Mesendoderm (in vitro differentiated cells): ENCODE data around the gene CLSTN1.
A peak's percentile ranks its signal among the peaks of the same experiment; 100 is the strongest.

Experiments used
- DNase-seq: peaks from one replicate; pipeline ENCODE4 v3.0.0; 2013
- H2AK5ac ChIP-seq: 2 replicates; pipeline ENCODE4 v1.6.1; 2013; ENCODE audit warnings: low read length, inconsistent platforms
- H2BK120ac ChIP-seq: 2 replicates; pipeline ENCODE4 v1.6.1; 2013; ENCODE audit warnings: low read depth, mild to moderate bottlenecking, low read length, moderate library complexity, mixed read lengths
- H2BK15ac ChIP-seq: replicated peaks from 2 replicates; pipeline ENCODE4 v1.6.1; 2013; ENCODE audit warnings: low read depth, mild to moderate bottlenecking, moderate library complexity
- H2BK5ac ChIP-seq: 2 replicates; pipeline ENCODE4 v1.6.1; 2013; ENCODE audit warnings: low read length, inconsistent platforms
- H3K18ac ChIP-seq: 2 replicates; pipeline ENCODE4 v1.6.1; 2013; ENCODE audit warnings: mild to moderate bottlenecking, low read length, mixed read lengths
- H3K23ac ChIP-seq: one replicate; pipeline ENCODE4 v1.6.1; 2013; ENCODE audit warnings: low read length
- H3K27ac ChIP-seq: 2 replicates; pipeline ENCODE4 v1.5.1; 2013; ENCODE audit warnings: low read depth, mild to moderate bottlenecking, inconsistent platforms, low read length, moderate library complexity
- H3K27me3 ChIP-seq: 2 replicates; pipeline ENCODE4 v1.6.1; 2013; ENCODE audit warnings: low read length, control low read depth, mild to moderate bottlenecking, inconsistent platforms; ENCODE audit not compliant: insufficient read depth, poor library complexity
- H3K36me3 ChIP-seq: 2 replicates; pipeline ENCODE4 v1.6.1; 2013; ENCODE audit warnings: low read length, inconsistent platforms; ENCODE audit not compliant: control insufficient read depth, insufficient read depth
- H3K4ac ChIP-seq: one replicate; pipeline ENCODE4 v1.6.1; 2013; ENCODE audit warnings: low read depth, mild to moderate bottlenecking, low read length, moderate library complexity
- H3K4me1 ChIP-seq: 2 replicates; pipeline ENCODE4 v1.6.1; 2013; ENCODE audit warnings: low read depth, low read length, inconsistent platforms; ENCODE audit not compliant: control insufficient read depth
- H3K4me2 ChIP-seq: 2 replicates; pipeline ENCODE4 v1.6.1; 2013; ENCODE audit warnings: low read length
- H3K4me3 ChIP-seq: 2 replicates; pipeline ENCODE4 v1.5.1; 2013; ENCODE audit warnings: mild to moderate bottlenecking, low read length
- H3K56ac ChIP-seq: one replicate; pipeline ENCODE4 v1.6.1; 2013; ENCODE audit warnings: low read length
- H3K79me1 ChIP-seq: 2 replicates; pipeline ENCODE4 v1.6.1; 2013; ENCODE audit warnings: low read length, inconsistent platforms
- H3K79me2 ChIP-seq: 2 replicates; pipeline ENCODE4 v1.6.1; 2013; ENCODE audit warnings: mild to moderate bottlenecking, low read length; ENCODE audit not compliant: control insufficient read depth, insufficient read depth
- H3K9ac ChIP-seq: 2 replicates; pipeline ENCODE4 v1.6.1; 2013; ENCODE audit warnings: low read length, inconsistent platforms
- H4K5ac ChIP-seq: one replicate; pipeline ENCODE4 v1.6.1; 2013; ENCODE audit warnings: low read length
- H4K8ac ChIP-seq: one replicate; pipeline ENCODE4 v1.6.1; 2013; ENCODE audit warnings: low read depth, mild to moderate bottlenecking, control low read depth, low read length, moderate library complexity
- WGBS: extraction: QIAGEN DNeasy Blood & Tissue Kit; methylation state at CpG from one replicate; pipeline ENCODE4 v1.1.7; 2013; ENCODE audit warnings: low lambda C conversion rate, missing lambda C conversion rate; ENCODE audit not compliant: insufficient coverage; ENCODE audit errors: extremely low coverage; 5-methylcytosine and 5-hydroxymethylcytosine counted together

The CLSTN1 gene

DNA sequence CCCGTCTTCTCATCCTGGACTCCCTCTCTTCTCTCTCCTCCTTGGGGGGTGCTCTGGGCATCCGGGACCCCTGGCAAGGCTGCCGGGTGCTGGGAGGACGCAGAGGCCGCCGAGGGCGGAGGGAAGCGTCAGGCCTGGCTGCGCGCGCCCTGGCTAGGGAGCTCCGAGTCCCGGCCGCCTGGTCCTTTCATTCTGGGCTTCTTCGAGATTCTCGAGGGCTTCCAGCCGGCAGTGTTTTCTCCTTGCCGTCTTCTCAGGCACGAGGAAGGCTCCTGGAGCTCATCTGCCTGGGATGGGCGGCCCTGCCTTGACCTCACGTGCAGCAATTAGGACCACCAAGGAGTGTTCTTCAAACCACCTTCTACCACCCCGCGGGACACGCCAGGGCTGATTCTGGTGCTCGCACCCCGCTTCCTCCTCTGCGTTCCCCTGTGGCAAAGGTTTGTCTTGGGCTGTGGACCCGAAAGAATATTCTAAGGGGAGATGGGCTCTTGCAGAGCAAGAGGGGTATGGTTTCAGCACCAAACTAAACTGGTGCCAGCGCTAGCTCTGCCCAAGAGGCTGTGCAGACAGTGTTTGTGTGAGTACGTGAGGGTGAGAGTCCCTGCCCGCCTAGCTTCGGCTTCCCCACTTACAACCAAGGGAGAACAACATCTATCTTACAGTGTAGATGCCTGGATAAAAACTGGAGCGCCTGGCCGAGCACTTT is 135.7 kb downstream of the CLSTN1 start:
- peaks cover 2% of the 10 kb centered on the region for H3K4me1 ChIP-seq
- H3K23ac ChIP-seq = no peak overlapping the region
- H3K18ac ChIP-seq = no peak overlapping the region
- H2BK120ac ChIP-seq = no peak overlapping the region
- no peak for DNase-seq
- peak overlapping the region; percentile 40 for H3K4me3 ChIP-seq
- peak overlapping the region; percentile 99 for H3K4me2 ChIP-seq
- peak overlapping the region; percentile 57 for H3K9ac ChIP-seq
- no peaks in the 10 kb centered on the region for H3K79me2 ChIP-seq
- no peak overlapping the region for H2BK5ac ChIP-seq
- peak overlapping the region; percentile 81 for H3K56ac ChIP-seq
- H3K36me3 ChIP-seq = no peaks in the 10 kb centered on the region
- no peak overlapping the region for H3K4ac ChIP-seq
- H3K79me1 ChIP-seq = no peaks in the 10 kb centered on the region
- H2AK5ac ChIP-seq = no peak overlapping the region
- H3K27ac ChIP-seq = no peak overlapping the region
- no peak overlapping the region for H2BK15ac ChIP-seq
- H4K5ac ChIP-seq = no peak overlapping the region
- no CpG with 5 or more reads among the region's 34 CpGs for WGBS
- no peak overlapping the region for H4K8ac ChIP-seq
- H3K27me3 ChIP-seq = peaks cover 9% of the 10 kb centered on the region

DNA sequence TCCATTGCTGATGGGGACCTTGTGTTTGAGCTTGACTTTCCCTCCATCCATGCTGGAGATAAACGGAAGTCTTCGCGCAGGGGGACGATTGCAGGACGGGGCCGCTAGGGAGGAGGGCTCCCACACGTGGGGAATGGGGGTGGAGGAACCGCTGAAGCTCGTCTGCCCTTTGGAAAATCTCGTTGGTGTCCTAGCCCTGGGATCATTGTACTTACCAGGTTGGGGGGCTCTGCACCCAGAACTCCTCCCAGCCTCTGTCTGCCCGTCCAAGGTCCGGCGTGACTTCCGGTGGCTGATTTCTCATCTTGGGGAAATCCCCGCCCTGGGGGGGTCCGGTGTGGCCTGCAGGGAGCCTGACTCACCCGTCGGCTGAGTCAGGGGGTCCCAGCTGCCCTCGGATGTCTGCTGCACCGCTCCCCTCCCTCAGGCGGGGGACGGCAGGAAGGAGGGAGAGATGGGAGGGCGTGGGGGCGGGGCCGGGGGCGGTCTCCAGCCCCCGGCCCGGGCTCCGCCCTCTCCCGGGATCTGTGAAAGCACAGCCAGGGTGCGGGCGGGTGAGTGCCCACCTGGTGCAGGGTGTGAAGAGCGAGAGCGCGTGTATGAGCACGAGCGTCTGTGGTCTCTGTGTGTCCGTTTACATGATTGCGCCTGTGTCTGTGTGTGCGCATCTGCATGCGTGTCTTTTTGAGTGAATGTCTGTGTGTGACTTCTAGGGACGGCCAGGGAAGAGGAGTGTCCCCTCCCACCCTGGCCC is 136.5 kb downstream of the CLSTN1 start:
- no peak overlapping the region for H2BK120ac ChIP-seq
- no peak overlapping the region for H2BK5ac ChIP-seq
- no peak overlapping the region for H4K5ac ChIP-seq
- peak overlapping the region; percentile 57 for H3K9ac ChIP-seq
- H3K4me1 ChIP-seq = peaks cover 2% of the 10 kb centered on the region
- no peak overlapping the region for H3K23ac ChIP-seq
- peak overlapping the region; percentile 81 for H3K56ac ChIP-seq
- no peak overlapping the region for H3K4ac ChIP-seq
- peak overlapping the region; percentile 43 for H3K4me3 ChIP-seq
- peak overlapping the region; percentile 99 for H3K4me2 ChIP-seq
- peak overlapping the region; percentile 25 for H3K18ac ChIP-seq
- no peak overlapping the region for H2AK5ac ChIP-seq
- WGBS = no CpG with 5 or more reads among the region's 42 CpGs
- H3K36me3 ChIP-seq = no peaks in the 10 kb centered on the region
- peaks cover 9% of the 10 kb centered on the region for H3K27me3 ChIP-seq
- no peaks in the 10 kb centered on the region for H3K79me1 ChIP-seq
- no peak overlapping the region for H3K27ac ChIP-seq
- no peak overlapping the region for H2BK15ac ChIP-seq
- H3K79me2 ChIP-seq = no peaks in the 10 kb centered on the region
- no peak overlapping the region for H4K8ac ChIP-seq
- peak; percentile 77 for DNase-seq

DNA sequence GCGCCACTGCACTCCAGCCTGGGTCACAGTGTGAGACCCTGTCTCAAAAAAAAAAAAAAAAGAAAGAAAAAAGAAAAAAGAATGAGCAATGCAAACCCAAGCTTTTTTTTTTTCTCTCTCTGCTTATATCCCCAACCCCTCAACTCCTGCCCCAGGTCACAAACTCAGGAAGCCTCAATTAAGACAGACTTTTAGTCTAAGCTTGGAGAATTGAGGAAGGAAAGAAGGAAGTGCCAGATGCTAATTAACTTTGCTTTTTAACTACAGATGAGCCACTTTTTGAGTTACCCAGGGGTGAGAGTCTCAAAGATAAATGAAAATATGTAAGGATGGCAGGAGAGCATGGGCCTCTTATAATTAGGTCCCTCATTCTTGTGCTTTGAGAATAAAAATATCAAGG is 139.0 kb downstream of the CLSTN1 start:
- H3K18ac ChIP-seq = no peak overlapping the region
- H4K5ac ChIP-seq = no peak overlapping the region
- H2BK120ac ChIP-seq = no peak overlapping the region
- DNase-seq = no peak
- H4K8ac ChIP-seq = no peak overlapping the region
- no peak overlapping the region for H2BK15ac ChIP-seq
- H3K56ac ChIP-seq = no peak overlapping the region
- H3K36me3 ChIP-seq = no peaks in the 10 kb centered on the region
- no peak overlapping the region for H3K4me3 ChIP-seq
- H3K27ac ChIP-seq = no peak overlapping the region
- no peak overlapping the region for H3K4me2 ChIP-seq
- H3K4ac ChIP-seq = no peak overlapping the region
- no peak overlapping the region for H3K9ac ChIP-seq
- peaks cover 3% of the 10 kb centered on the region for H3K27me3 ChIP-seq
- H3K79me2 ChIP-seq = no peaks in the 10 kb centered on the region
- no CpG with 5 or more reads among the region's 1 CpG for WGBS
- H2AK5ac ChIP-seq = no peak overlapping the region
- peaks cover 2% of the 10 kb centered on the region for H3K4me1 ChIP-seq
- no peak overlapping the region for H2BK5ac ChIP-seq
- H3K79me1 ChIP-seq = no peaks in the 10 kb centered on the region
- no peak overlapping the region for H3K23ac ChIP-seq

DNA sequence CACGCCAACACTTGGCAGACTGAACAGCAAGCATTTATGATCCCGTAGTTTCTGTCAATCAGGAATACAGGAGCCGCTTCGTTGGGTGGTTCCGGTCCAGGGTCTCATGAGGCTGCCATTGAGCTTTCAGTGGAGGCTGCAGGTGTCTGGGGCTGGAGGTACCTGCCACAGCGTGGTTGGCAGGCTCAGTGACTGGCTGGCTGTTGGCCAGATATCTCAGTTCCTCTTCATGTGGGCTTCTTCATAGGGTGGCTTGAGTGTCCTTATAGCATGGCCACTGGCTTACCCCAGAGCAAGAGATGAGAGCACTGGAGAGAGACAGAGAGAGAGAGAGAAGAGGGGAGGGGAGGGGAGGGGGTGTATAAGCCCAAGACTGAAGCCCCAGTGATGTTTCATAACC is 142.9 kb downstream of the CLSTN1 start:
- Histone ChIP-seq H3K23ac (no peak overlapping the region), H3K79me1 (no peaks in the 10 kb centered on the region), H3K56ac (no peak overlapping the region), H3K4me3 (no peak overlapping the region), H2BK120ac (no peak overlapping the region), H2BK5ac (no peak overlapping the region), H4K8ac (no peak overlapping the region), H3K27me3 (no peaks in the 10 kb centered on the region), H3K4ac (no peak overlapping the region), H3K79me2 (no peaks in the 10 kb centered on the region), H3K9ac (no peak overlapping the region), H3K27ac (no peak overlapping the region), H4K5ac (no peak overlapping the region), H2BK15ac (no peak overlapping the region), H3K4me2 (no peak overlapping the region), H3K4me1 (no peaks in the 10 kb centered on the region), H3K36me3 (no peaks in the 10 kb centered on the region), H2AK5ac (no peak overlapping the region), H3K18ac (no peak overlapping the region)
- DNase-seq = no peak
- no CpG with 5 or more reads among the region's 6 CpGs for WGBS

GRCh38 chr1:9680091-9680490 is 143.7 kb downstream of the CLSTN1 start:
- Histone ChIP-seq H3K36me3 (no peaks in the 10 kb centered on the region), H4K5ac (no peak overlapping the region), H3K79me1 (no peaks in the 10 kb centered on the region), H3K4me2 (no peak overlapping the region), H3K9ac (no peak overlapping the region), H3K4me1 (no peaks in the 10 kb centered on the region), H3K4me3 (no peak overlapping the region), H2BK5ac (no peak overlapping the region), H2AK5ac (no peak overlapping the region), H3K23ac (no peak overlapping the region), H3K27me3 (no peaks in the 10 kb centered on the region), H3K27ac (no peak overlapping the region), H4K8ac (no peak overlapping the region), H3K79me2 (no peaks in the 10 kb centered on the region), H3K56ac (no peak overlapping the region), H3K18ac (no peak overlapping the region), H2BK15ac (no peak overlapping the region), H3K4ac (no peak overlapping the region), H2BK120ac (no peak overlapping the region)
- DNase-seq = no peak
- WGBS = no CpG with 5 or more reads among the region's 2 CpGs
